HG03139 (cell line): Measurements from ENCODE around the gene RPTOR.

Experiments
- ATAC-seq: cut with Tn5 transposase; IDR thresholded peaks from one replicate; pipeline ENCODE4 v1.9.1; 2021; ENCODE audit not compliant: unreplicated experiment

RPTOR gene

DNA sequence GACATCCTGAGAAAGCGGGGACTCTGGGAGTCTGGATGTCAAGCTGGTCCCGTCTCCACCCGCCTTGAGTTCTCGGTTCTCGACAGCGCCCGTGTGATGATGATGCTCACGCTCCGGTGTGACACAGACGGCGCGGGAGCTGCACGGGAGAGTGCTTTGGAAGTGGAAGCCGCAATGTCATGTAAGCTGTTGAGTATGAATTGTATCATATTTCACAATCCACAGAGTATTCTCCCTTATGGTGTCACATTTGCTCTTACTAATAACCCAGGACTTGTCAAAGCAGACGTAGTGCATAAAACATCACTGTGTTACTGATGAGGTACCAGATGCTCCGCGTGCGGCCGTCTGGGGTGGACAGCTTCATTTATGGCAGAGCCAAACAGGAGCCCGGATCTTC is 229.5 kb downstream of the RPTOR start:
- ATAC-seq: no peak

DNA sequence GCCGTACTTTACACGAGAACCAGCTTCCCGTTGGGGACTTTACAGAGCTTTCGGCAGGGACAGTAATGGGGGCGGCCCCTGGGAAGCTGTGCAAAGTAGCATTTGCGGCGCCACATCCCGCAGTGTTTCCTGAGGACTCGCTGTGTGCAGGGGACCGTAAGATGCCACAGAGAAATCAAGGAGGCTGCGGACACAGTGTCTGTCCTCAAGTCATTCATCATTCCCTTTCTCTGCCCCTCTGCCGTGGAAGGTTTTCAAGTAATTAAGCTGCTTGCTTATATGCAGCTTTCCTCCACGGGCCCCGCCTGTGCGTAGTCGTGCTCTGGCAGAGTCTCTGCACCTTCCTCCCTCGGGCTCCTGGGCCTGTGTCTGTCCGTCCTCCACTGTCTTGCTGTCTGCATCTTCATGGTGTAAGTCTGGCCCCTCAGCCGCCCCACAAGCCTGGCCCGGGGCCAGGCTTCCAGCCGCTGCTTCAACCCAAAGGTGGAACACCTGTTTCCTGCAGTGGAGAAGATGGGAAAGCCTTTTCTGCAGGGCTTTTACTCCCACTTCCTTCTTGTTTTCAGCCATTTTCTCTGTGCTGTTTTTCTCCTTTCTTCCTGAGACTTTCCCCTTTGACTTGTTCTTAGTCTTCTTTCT is 230.1 kb downstream of the RPTOR start:
- no peak for ATAC-seq

DNA sequence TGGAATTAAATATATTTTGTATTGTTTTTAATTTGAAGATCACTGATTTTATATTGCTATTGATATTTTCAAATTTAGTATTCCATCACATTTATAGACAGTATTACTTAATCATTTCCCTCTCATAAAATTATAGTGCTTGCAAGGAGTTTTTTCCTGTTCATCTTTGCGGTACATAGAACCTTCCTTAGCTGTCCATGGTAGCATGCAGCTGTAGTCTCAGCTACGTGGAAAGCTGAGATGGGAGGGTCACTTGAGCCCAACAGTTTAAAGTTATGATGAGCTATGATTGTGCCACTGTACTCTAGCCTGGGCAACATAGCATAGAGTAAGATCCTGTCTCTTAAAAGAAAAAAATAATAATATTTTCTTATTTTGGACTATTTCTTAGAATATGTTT is 231.2 kb downstream of the RPTOR start:
- ATAC-seq: no peak

DNA sequence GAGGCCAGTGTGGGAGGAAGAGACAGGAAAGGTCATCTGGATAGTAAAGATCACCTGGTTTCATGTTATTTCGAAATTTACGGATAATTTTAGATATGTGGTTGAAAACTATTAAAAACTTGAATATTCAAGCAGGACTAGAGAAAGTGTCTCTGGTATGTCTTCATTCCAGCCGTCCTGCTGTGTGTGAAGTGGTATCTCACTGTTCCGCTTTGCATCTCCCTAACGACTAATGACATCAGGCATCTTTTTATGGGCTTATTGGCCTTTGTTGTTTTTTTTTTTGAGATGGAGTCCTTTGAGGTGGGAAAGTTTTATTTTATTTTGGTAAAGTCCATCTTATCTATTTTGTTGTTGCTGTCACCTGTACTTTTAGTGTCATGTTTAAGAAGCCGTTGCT is 232.6 kb downstream of the RPTOR start:
- no peak for ATAC-seq

DNA sequence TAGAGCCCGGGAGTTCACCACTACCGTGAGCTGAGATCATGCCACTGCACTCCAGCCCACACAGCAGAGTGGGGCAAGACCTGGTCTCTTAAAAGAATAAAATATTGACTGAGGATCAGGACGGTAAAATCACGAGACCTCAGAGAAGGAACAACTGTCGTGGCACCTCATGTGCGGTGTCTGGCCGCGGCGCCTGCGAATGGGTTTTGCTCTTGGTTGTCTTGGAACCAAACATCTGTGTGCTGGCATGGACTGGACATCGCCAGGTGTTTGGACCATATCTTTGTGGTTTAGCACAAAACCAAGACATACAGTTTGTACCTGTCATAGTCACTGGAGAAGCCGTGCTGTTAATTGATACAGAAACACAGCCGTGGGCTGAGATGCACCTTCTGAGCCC is 234.1 kb downstream of the RPTOR start:
- ATAC-seq: no peak

DNA sequence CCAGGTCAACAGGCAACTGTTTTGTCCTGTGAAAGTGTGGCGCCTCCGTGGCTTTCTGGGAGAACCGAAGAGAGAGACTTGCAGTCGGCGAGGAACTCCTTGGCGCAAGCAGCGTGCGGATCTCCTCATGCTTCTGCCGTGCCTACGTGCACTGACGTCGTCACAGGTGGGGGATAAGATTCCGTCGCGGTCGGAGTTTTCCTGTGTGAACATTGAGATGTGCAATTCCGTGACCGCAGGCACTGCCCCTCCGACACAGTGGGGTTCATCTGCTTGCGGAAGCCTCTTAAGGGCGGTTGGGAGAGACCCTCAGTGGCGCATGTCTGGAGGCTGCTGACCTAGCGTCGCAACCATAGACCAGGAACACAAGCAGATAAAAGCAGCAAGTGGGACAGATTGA is 234.7 kb downstream of the RPTOR start:
- ATAC-seq: no peak

DNA sequence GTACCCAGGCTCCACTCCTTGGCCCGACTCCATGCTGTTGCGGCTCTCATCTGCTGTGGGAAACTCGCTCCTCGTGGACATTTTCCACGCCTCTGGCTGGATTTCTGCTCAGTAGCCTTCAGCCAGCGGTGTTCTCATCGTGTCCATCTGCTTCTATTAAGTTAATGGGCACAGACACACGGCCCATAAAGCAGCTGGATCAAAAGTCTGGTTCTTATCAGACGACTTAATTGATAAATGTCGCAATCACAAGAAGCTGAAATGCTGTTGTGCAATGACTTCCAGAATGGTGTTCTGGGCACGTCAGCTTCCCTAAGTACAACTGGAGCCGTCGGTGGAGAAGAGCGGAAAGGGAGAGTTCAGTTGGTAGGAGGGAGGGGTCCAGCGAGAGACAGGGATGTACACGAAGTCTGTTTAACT is 235.3 kb downstream of the RPTOR start:
- ATAC-seq: no peak

DNA sequence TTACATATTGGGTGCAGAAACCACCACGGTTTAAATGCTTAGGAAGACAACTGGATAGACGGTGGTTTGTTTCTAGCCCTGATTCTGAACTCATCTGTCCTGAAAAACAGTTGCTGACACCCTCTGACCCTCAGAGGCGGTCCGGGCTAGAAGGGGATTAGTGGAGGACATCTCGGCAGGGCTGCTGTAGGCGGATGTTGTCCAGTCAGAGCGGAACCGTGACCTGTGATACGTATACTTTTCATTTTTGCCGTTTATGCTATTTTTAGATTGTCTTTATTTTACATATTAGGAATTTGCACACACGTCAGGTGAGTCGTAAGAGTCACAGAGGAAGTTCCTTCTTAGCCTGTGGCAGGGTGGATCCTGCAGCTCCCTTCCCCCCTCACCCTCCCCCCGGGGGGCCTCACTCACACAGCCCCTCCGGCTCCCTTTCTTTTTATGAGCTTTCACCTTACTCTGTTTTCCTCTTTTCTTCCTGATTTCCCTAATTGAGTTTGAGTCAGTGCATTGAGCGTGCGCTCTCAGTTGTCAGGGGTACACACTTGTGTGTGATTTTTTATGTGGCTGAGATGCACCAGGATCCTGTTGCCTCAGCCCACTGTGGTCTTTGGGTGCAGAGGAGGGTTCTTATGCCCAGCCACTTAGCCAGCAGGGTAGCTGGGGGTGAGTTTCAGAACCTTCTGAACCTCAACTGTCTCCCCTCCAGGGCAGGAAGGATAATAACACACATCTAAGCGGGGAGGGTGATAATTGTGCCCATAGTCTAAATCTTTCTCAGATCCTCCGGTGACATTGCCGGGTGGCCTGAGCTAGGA is 236.0 kb downstream of the RPTOR start:
- no peak for ATAC-seq

DNA sequence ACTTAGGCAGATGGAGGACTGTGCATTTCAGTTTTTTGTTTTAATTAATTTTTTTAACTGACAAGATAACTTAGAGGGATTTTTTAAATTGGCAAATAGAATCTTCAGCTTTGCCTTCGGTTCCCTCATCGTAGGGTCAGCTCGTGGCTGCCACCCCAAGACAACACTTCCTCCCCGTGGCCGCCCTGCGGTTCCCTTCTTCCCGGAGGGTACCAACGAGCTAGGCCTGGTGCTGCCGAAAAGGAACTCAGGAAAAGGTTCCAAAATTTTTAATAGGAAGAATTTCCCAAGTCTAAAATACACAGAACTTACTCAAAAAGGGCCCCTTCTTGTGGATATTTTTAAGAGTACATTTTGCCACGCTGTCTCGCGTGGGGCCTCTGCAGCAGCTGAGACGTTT is 236.6 kb downstream of the RPTOR start:
- no peak for ATAC-seq

DNA sequence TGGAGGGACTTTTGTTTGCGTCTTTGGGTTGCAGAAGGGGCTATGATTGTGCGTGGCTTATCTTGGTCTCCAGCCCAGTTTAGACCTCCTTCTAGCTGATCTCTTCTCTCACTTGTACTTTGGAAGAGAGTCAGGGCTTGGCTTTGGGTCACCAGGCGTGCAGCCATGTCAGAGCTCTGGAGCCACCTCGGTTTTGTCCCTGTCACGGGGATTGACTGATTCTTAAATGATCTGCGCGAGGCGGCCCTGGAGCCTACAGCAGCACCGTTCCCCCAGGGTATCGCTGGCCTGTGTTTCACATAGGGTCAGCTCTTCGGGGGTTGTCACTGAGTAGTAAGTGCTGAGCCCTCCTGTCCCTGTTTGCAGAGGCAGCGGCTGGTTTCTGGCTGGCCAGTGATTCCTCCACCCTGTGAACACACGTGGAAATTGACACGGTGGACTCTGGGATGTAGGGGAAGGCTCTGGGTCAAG is 237.2 kb downstream of the RPTOR start:
- ATAC-seq: no peak

DNA sequence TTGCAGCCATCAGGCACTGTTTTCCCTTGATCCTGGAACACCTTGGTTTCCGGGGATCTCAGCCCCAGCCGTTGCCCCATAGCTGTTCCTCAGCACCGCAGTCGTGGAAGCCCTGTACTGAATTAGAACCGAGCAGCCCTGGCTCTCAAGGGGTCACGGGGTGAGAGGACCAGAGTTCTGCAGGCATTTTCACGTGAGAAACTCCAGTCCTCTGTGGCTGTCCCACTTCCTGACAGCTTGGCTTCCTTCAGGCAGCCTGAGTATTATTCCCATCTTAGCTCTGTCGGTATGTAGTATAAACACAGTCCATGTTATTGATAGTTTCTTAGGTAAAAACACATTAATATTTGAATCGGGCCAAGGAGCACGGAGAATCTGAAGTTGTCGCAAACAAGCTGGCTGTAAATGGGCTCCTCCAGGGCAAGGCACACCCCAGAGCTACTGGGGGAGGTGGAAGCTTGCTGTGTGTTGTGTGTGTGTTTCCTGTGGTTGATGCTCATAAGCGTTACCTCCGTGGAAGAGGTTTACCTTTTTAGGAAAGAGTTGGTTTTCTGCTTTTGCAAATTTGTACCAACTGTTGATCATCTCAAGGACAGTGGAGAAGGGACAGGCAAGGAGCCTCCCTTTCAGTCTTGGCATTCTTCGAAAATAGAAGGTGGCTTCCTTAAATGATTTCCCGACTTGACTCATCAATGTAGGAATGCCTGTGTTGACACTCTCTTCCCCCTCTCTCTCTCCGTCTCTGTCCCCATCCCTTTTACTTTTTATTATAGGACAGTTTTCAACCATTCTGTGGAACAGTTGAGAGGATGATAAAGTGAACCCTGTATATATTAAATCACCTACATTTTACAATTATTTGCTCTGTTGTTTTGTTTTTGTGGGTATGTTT is 238.1 kb downstream of the RPTOR start:
- ATAC-seq: no peak

DNA sequence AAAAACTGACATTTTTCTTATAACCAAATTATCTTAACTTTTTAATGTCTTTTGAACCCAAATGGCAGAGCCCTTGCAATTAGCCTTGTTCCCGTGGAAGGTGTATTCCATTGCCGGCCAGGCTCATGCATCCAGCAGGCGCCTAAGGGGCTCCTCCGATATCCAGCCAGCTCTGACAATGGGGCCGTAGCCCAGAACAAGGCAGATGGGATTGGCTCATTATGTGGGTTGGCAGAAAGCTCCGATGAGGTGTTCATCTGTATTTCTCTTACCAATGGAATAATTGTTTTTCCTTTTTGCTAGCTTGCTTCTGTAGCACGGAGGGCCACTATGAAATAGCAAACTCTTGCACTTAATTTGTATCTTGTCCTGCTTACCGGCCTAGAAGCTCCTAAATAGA is 238.8 kb downstream of the RPTOR start:
- ATAC-seq: no peak

DNA sequence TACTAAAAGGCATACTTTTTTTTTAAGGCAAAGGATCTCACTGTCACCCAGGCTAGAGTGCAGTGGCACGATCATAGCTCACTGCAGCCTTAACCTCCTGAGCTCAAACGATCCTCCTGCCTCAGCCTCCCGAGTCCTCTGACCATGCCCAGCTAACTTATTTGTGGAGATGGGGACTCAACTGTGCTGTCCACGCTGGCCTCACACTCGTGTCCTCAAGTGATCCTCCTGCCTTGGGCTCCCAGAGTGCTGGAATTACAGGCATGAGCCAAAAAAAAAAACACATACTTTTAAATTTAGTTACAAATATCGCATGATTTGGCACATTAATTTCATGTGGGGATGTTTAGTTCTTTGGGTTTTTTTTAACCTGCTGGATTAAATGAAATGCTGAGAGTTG is 239.3 kb downstream of the RPTOR start:
- ATAC-seq: no peak

DNA sequence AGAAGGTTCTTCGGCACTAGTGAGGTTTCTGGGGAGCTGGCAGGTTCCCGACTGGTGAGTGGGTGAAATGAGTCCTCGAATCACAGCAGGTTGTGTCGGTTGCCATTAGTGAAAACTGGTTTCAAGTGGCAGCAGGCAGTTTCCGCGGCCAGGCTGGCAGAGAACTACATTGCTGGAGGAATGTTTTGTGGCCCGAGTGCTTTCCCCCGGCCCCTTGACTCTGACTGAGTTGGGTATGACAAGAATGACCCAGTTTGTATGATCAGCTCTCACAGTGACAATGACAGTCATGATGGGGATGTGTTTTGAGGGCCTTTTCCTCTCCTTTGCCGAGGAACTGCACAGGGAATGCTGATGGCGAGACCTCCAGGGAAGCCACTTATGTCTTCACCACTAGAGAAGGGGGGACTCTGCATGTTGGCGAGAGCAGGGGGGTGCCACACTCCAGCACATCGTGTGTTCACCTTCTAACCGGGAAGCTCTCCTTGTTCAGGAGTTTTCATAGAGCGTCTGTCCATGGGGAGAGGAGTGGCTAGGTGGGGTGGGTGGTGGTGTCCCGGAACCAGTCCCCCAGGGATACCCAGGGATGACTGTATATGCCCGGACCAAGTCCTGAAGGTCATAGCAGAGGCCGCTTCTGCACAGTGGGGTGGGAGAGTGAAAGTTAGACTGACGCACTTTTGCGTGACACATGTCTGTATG is 241.0 kb downstream of the RPTOR start:
- no peak for ATAC-seq

DNA sequence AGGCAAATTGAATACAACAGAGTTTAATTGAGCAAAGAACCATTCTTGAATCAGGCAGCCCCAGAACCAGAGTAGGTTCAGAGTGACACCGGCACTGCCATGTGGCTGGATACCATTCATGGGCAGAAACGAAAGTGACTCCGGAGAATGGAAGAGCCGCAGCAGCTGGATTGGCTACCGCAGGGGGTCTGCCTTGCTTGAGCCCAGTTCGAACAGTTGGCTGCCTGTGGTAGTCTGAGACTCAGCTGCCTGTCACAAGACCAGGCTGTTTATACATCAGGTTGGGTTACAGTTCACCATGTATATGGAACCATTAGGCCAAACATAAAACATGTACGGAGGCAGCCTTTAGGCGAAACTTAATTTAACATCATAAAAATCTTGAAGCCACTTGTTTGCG is 241.8 kb downstream of the RPTOR start:
- no peak for ATAC-seq

DNA sequence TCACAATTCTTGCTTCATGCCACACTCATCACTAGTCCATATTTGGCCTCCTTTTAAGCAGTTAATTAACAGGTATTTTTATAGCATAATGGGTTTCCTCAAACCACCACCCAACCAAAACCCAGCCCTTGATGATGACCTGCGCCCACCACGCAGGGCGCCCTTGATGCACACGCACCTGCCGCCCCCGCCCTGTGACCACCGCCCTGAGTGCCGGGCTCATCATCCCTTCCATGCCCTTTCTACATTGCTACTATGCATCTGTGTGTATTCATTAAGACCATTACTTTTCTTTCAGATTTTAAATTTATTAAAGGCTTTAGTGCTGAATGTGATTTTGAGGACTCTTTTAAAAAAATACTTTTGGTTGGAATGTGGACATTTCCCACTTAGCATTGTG is 242.2 kb downstream of the RPTOR start:
- ATAC-seq: no peak

DNA sequence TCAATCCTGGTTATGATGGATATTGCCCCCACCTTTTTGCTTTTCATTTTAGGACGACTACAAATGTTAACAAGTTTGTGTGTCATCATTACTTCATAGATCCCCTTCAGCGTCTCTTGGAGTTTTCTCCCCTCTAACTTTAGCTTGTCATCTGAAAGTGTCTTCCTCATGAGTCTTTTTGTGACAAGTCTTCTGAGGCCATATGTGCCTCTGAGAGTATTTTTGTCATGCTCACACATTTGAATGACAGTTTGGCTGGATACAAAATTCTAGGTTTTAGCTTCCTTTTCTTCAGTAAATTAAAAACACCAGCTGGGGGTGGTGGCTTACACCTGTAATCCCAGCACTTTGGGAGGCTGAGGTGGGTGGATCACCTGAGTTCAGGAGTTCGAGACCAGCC is 243.2 kb downstream of the RPTOR start:
- no peak for ATAC-seq

DNA sequence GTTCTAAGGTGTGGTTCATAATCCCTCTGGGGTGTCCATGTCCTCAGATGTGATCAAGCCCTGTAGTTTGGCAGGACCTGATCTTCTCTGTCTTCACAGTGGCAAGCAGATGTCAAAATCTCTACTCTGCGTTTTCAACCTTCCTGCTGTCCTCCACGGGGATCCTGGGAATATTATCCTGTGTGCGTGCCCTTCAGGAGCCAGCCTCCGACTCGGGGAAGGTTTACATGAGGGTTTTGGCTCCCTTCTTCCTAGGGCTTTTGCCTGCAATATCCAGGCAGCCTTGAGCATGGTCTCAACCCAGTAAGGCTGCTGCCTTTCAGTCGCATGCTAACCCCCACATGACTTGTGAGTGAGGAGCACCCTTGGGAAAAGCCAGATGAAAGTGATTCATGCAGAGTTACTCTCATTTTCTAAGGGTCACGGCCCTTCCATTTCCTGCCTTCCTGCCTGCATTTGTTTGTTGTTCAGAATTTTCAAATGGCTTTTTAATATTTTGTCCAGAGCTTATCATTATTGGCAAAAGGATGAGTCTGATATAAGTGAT is 244.8 kb downstream of the RPTOR start:
- no peak for ATAC-seq

DNA sequence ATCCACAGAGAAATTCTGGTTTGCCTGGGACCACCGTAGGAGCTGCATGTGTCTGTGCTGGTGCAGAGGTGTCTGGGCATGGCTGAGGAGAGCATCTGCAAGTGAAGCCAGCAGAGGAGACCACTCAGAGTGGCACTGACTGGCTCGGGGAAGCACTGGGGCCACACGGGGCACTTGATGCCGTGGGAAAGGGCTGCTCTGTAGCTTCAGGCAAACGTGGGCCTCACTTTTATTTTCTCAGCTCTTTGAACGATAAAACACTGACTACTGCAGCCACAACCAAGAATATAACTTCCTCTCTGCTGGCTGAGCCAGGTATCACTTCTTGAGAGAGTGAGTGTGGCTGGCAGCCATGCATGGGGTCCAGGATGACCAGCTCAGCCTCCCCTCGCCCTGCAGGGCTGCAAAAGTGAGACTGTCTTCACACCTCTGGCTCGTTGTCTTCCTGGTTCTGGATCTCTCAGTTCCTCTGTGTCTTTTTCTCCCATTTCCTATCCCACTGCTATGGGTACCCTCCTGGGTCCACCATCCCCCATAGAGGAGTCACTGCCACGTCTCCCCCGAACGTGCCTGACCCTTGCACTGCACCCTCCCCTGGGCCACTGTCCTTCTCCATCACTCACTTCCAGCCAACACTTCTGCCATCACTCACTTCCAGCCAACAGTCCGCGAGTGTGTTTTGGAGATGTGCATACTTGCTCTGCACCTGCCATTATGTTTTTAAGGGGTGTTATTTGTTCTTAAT is 245.6 kb downstream of the RPTOR start:
- ATAC-seq: no peak
